ENCODE measurements around the gene IQGAP2.

IQGAP2 gene

DNA sequence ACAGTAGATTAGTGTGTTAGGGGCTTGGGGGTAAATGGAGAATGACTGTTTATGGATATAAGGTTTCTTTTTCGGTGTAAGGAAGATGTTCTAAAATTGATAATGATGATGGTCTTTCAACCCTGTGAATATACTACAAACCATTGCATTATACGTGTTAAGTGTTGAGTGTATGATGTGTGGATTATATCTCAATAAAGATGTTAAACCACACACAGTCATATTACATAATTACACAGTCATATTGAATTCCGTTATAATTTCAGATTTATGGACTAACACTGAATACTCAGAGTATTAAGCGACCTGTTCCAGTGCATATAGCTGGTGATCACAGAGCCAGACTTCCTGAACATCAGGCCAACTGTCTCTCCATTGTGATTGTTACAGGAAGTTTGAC, 152.0 kb downstream of the IQGAP2 start:
- CTCF ChIA-PET: no interaction called here
- H3K36me3 ChIP-seq (ENCODE audit: control insufficient read depth in 2 of 2, insufficient read depth in 1 of 2, low read length in 2 of 2): no peaks in the 10 kb centered on the region

GRCh38 chr5:76555717-76556116, 152.6 kb downstream of the IQGAP2 start:
- ChIA-PET CTCF (no interaction called here), POLR2A (no interaction called here)
- TF ChIP-seq ZNF426 (tag by site-specific recombination; IDR thresholded peaks at IDR 0.05): no peak
- Histone ChIP-seq H3K4me1 (ENCODE audit: control insufficient read depth, insufficient read depth, low read length) (no peaks in the 10 kb centered on the region), H3K9me3 (ENCODE audit: control insufficient read depth, insufficient read depth, low read depth, low read length) (no peaks in the 10 kb centered on the region), H3K4me3 (ENCODE audit: low read depth, low read length) (no peak overlapping the region), H3K27ac (ENCODE audit: extremely low read depth, low read depth, low read length) (no peak overlapping the region), H3K36me3 (ENCODE audit: control insufficient read depth in 2 of 2, insufficient read depth in 1 of 2, low read length in 2 of 2) (no peaks in the 10 kb centered on the region)

More for the DNA sequence above, 152.0 kb downstream of the IQGAP2 start:
- Histone ChIP-seq H3K4me3 (ENCODE audit: low read depth, low read length) (no peak overlapping the region), H3K9me3 (ENCODE audit: control insufficient read depth, insufficient read depth, low read depth, low read length) (no peaks in the 10 kb centered on the region), H3K4me1 (ENCODE audit: control insufficient read depth, insufficient read depth, low read length) (no peaks in the 10 kb centered on the region), H3K27ac (ENCODE audit: extremely low read depth, low read depth, low read length) (no peak overlapping the region)
- POLR2A ChIA-PET: no interaction called here
- TF ChIP-seq ZNF362 (tag by site-specific recombination; IDR thresholded peaks at IDR 0.05): no peak
- TF ChIP-seq ZSCAN16 (tag by site-specific recombination; IDR thresholded peaks at IDR 0.05): no peak
- no peak for TF ChIP-seq ZNF10 (tag by site-specific recombination; IDR thresholded peaks at IDR 0.05)
- TF ChIP-seq, protein P1, sequence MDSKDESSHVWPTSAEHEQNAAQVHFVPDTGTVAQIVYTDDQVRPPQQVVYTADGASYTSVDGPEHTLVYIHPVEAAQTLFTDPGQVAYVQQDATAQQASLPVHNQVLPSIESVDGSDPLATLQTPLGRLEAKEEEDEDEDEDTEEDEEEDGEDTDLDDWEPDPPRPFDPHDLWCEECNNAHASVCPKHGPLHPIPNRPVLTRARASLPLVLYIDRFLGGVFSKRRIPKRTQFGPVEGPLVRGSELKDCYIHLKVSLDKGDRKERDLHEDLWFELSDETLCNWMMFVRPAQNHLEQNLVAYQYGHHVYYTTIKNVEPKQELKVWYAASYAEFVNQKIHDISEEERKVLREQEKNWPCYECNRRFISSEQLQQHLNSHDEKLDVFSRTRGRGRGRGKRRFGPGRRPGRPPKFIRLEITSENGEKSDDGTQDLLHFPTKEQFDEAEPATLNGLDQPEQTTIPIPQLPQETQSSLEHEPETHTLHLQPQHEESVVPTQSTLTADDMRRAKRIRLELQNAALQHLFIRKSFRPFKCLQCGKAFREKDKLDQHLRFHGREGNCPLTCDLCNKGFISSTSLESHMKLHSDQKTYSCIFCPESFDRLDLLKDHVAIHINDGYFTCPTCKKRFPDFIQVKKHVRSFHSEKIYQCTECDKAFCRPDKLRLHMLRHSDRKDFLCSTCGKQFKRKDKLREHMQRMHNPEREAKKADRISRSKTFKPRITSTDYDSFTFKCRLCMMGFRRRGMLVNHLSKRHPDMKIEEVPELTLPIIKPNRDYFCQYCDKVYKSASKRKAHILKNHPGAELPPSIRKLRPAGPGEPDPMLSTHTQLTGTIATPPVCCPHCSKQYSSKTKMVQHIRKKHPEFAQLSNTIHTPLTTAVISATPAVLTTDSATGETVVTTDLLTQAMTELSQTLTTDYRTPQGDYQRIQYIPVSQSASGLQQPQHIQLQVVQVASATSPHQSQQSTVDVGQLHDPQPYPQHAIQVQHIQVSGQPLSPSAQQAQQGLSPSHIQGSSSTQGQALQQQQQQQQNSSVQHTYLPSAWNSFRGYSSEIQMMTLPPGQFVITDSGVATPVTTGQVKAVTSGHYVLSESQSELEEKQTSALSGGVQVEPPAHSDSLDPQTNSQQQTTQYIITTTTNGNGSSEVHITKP (tag by site-specific recombination; IDR thresholded peaks at IDR 0.05): no peak
- no peak for TF ChIP-seq MEIS1 (CRISPR knock-in tag; IDR thresholded peaks at IDR 0.05; ENCODE audit: borderline replicate concordance)
- no peak for TF ChIP-seq ZNF664 (tag by site-specific recombination; IDR thresholded peaks at IDR 0.05)
- no peak for TF ChIP-seq ZBTB17 (tag by site-specific recombination; IDR thresholded peaks at IDR 0.05)
- TF ChIP-seq ZFP41 (tag by site-specific recombination; IDR thresholded peaks at IDR 0.05; ENCODE audit: borderline replicate concordance): no peak
- TF ChIP-seq ZNF433 (tag by site-specific recombination; IDR thresholded peaks at IDR 0.05; ENCODE audit: low read depth): no peak
- TF ChIP-seq ZNF529 (tag by site-specific recombination; IDR thresholded peaks at IDR 0.05; ENCODE audit: insufficient replicate concordance): no peak
- TF ChIP-seq ZNF768 (tag by site-specific recombination; IDR thresholded peaks at IDR 0.05): no peak
- TF ChIP-seq ZNF488 (tag by site-specific recombination; IDR thresholded peaks at IDR 0.05): no peak
- no peak for TF ChIP-seq ZNF175 (tag by site-specific recombination; IDR thresholded peaks at IDR 0.05)

- TF ChIP-seq ZBTB10 (tag by site-specific recombination; IDR thresholded peaks at IDR 0.05) (no peak), ZNF670 (tag by site-specific recombination; IDR thresholded peaks at IDR 0.05; ENCODE audit: low read depth) (no peak)
- Histone ChIP-seq H3K36me3 (ENCODE audit: control insufficient read depth in 2 of 2, insufficient read depth in 1 of 2, low read length in 2 of 2) (no peaks in the 10 kb centered on the region), H3K4me3 (ENCODE audit: low read depth, low read length) (no peak overlapping the region), H3K9me3 (ENCODE audit: control insufficient read depth, insufficient read depth, low read depth, low read length) (no peaks in the 10 kb centered on the region), H3K4me1 (ENCODE audit: control insufficient read depth, insufficient read depth, low read length) (no peaks in the 10 kb centered on the region), H3K27ac (ENCODE audit: extremely low read depth, low read depth, low read length) (no peak overlapping the region)
- ChIA-PET POLR2A (no interaction called here), CTCF (interaction anchor here (1.1 kb wide), 1 partner anchor 12 kb away, joined by 4 read pairs; no protein-coding TSS in a partner anchor)
Observed at GRCh38 chr5:76556511-76557221, 153.6 kb downstream of the IQGAP2 start.

Data from HEK293 (cell line).